ACC112 (cell line): ENCODE results near the gene GALNT13.

Source experiments
- H2AFZ ChIP-seq: fragments of 200-600 bp; sonication (generic); one replicate; pipeline ENCODE4 v1.6.0; 2017; ENCODE audit warnings: antibody characterized with exemption, low read length; ENCODE audit not compliant: unreplicated experiment
- H3K27ac ChIP-seq: fragments of 200-600 bp; sonication (generic); 2 replicates; pipeline ENCODE4 v1.5.1; 2014; ENCODE audit warnings: low read depth, mild to moderate bottlenecking, antibody characterized with exemption, low read length, moderate library complexity
- H3K27me3 ChIP-seq: fragments of 200-600 bp; sonication (generic); 2 replicates; pipeline ENCODE4 v1.6.1; 2014; ENCODE audit warnings: mild to moderate bottlenecking, antibody characterized with exemption, low read length, moderate library complexity, mixed read lengths; ENCODE audit not compliant: insufficient read depth
- H3K36me3 ChIP-seq: fragments of 200-600 bp; sonication (generic); 2 replicates; pipeline ENCODE4 v1.6.1; 2016; ENCODE audit warnings: mild to moderate bottlenecking, antibody characterized with exemption, low read length, moderate library complexity, mixed read lengths; ENCODE audit not compliant: insufficient read depth
- H3K4me1 ChIP-seq: fragments of 200-600 bp; sonication (generic); one replicate; pipeline ENCODE4 v1.6.1; 2016; ENCODE audit warnings: low read length, mixed read lengths; ENCODE audit not compliant: insufficient read depth, unreplicated experiment, control insufficient read depth
- H3K4me3 ChIP-seq: fragments of 200-600 bp; sonication (generic); 2 replicates; pipeline ENCODE4 v1.5.1; 2014; ENCODE audit warnings: mild to moderate bottlenecking, low read depth, low read length
- H3K79me2 ChIP-seq: fragments of 200-600 bp; sonication (generic); one replicate; pipeline ENCODE4 v1.6.0; 2016; ENCODE audit warnings: low read length; ENCODE audit not compliant: control insufficient read depth, unreplicated experiment, insufficient read depth

The GALNT13 gene

GRCh38 chr2:154244932-154245331 lies 373.2 kb downstream of the GALNT13 start:
- H3K36me3 ChIP-seq: no peaks in the 10 kb centered on the region
- H3K27ac ChIP-seq: no peak overlapping the region
- no peaks in the 10 kb centered on the region for H3K4me1 ChIP-seq
- no peaks in the 10 kb centered on the region for H3K79me2 ChIP-seq
- no peak overlapping the region for H2AFZ ChIP-seq
- H3K4me3 ChIP-seq: no peak overlapping the region
- no peaks in the 10 kb centered on the region for H3K27me3 ChIP-seq

GRCh38 chr2:154247503-154247902 lies 375.8 kb downstream of the GALNT13 start:
- Histone ChIP-seq H2AFZ (no peak overlapping the region), H3K27me3 (no peaks in the 10 kb centered on the region), H3K4me3 (no peak overlapping the region), H3K4me1 (no peaks in the 10 kb centered on the region), H3K36me3 (no peaks in the 10 kb centered on the region), H3K79me2 (no peaks in the 10 kb centered on the region), H3K27ac (no peak overlapping the region)

DNA sequence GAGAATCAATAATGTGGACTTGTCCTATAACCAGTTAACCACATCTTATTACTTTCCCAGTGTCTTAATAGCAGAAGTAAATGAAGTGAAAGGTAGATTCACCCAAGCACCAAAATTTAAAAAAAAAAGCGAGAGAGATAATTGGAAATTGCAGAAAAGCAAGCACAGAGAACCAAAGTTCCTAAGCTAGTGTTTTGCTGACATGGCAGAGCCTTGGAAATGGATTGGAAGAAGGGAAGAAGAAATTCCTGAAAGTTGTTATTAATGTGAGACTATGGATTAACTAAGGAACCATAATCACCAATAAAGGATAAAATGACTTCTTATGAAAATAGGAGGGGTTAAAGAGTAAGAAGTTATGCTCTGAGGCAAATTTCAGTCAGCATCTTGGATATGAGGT lies 384.4 kb downstream of the GALNT13 start:
- H2AFZ ChIP-seq: no peak overlapping the region
- no peaks in the 10 kb centered on the region for H3K36me3 ChIP-seq
- no peaks in the 10 kb centered on the region for H3K4me1 ChIP-seq
- no peak overlapping the region for H3K4me3 ChIP-seq
- no peak overlapping the region for H3K27ac ChIP-seq
- no peaks in the 10 kb centered on the region for H3K27me3 ChIP-seq
- H3K79me2 ChIP-seq: no peaks in the 10 kb centered on the region

GRCh38 chr2:154259030-154259429 lies 387.3 kb downstream of the GALNT13 start:
- Histone ChIP-seq H3K4me3 (no peak overlapping the region), H3K27me3 (no peaks in the 10 kb centered on the region), H3K79me2 (no peaks in the 10 kb centered on the region), H2AFZ (no peak overlapping the region), H3K4me1 (no peaks in the 10 kb centered on the region), H3K27ac (no peak overlapping the region), H3K36me3 (no peaks in the 10 kb centered on the region)

GRCh38 chr2:154261473-154262027 lies 389.8 kb downstream of the GALNT13 start:
- Histone ChIP-seq H3K4me3 (no peak overlapping the region), H3K79me2 (no peaks in the 10 kb centered on the region), H2AFZ (no peak overlapping the region)

GRCh38 chr2:154263206-154263605 lies 391.5 kb downstream of the GALNT13 start:
- no peak overlapping the region for H3K27ac ChIP-seq
- no peaks in the 10 kb centered on the region for H3K36me3 ChIP-seq
- no peaks in the 10 kb centered on the region for H3K79me2 ChIP-seq
- no peak overlapping the region for H3K4me3 ChIP-seq
- H2AFZ ChIP-seq: no peak overlapping the region
- no peaks in the 10 kb centered on the region for H3K4me1 ChIP-seq
- H3K27me3 ChIP-seq: no peaks in the 10 kb centered on the region

More at GRCh38 chr2:154261473-154262027, 389.8 kb downstream of the GALNT13 start:
- H3K36me3 ChIP-seq: no peaks in the 10 kb centered on the region
- H3K27me3 ChIP-seq: no peaks in the 10 kb centered on the region
- no peaks in the 10 kb centered on the region for H3K4me1 ChIP-seq
- H3K27ac ChIP-seq: no peak overlapping the region

GRCh38 chr2:154264024-154264423 lies 392.3 kb downstream of the GALNT13 start:
- Histone ChIP-seq H3K36me3 (no peaks in the 10 kb centered on the region), H2AFZ (no peak overlapping the region), H3K27me3 (no peaks in the 10 kb centered on the region), H3K79me2 (no peaks in the 10 kb centered on the region), H3K4me1 (no peaks in the 10 kb centered on the region), H3K27ac (no peak overlapping the region), H3K4me3 (no peak overlapping the region)

DNA sequence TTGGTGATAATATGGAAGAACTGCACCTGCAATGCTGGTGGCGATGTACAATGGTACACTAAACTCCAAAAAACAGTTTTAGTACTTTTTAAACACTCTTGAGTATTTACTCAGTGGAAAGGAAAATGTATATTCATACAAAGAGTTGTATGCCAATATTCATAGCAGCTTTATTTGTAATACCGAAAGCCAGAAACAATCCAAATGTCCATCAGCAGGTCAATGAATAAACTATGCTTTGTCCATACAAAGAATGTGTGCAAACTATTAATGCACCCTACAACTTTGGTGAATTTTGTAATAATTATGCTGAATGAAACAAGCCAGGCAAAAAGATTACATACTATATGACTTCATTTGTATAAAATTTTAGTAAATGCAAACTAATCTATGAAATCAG lies 396.3 kb downstream of the GALNT13 start:
- H2AFZ ChIP-seq: no peak overlapping the region
- no peaks in the 10 kb centered on the region for H3K4me1 ChIP-seq
- no peaks in the 10 kb centered on the region for H3K27me3 ChIP-seq
- H3K79me2 ChIP-seq: no peaks in the 10 kb centered on the region
- H3K36me3 ChIP-seq: no peaks in the 10 kb centered on the region
- no peak overlapping the region for H3K27ac ChIP-seq
- H3K4me3 ChIP-seq: no peak overlapping the region

DNA sequence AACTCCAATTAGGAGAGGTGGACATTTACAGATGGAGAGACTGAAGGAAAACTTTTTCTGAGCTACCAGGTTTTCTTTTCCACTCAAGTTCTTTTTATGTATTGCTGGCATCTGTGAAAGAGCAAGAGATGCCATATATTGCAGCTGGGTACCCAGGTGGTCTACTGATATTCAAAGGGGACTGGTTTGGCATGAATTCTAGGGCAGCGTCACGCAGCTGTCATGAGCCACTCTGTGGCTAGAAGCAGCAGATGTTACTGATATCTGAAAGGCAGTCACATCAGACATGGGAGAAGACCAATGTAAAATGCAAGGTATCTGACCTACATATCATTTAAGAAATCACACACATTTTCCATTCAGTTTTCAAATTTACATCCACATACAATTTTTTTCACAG lies 408.8 kb downstream of the GALNT13 start:
- no peaks in the 10 kb centered on the region for H3K4me1 ChIP-seq
- H3K4me3 ChIP-seq: no peak overlapping the region
- no peak overlapping the region for H2AFZ ChIP-seq
- no peak overlapping the region for H3K27ac ChIP-seq
- H3K79me2 ChIP-seq: no peaks in the 10 kb centered on the region
- H3K27me3 ChIP-seq: no peaks in the 10 kb centered on the region
- no peaks in the 10 kb centered on the region for H3K36me3 ChIP-seq

DNA sequence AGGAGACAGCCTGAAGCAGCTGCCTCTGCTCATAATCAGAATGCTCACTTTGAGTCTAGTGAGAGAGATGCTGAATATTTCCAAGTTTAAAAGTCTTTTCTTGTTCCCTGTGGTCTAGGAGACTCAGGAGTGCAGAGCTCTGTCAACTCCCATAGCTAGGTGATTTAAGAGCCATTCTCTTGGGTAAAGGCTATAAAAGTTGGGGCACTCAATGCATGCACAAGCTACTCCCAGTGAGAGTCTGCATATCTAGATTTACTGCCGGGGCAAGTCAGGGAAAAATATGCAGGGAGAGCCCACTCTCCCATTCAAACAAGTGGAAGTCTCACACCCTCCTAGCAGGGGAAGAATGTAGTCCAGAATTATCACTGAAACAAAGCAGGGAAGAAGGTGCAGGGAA lies 418.1 kb downstream of the GALNT13 start:
- no peak overlapping the region for H3K4me3 ChIP-seq
- H3K79me2 ChIP-seq: no peaks in the 10 kb centered on the region
- no peak overlapping the region for H2AFZ ChIP-seq
- H3K27ac ChIP-seq: no peak overlapping the region
- no peaks in the 10 kb centered on the region for H3K4me1 ChIP-seq
- no peaks in the 10 kb centered on the region for H3K27me3 ChIP-seq
- no peaks in the 10 kb centered on the region for H3K36me3 ChIP-seq

- no peak overlapping the region for H3K4me3 ChIP-seq
- H3K36me3 ChIP-seq: no peaks in the 10 kb centered on the region
- H3K79me2 ChIP-seq: no peaks in the 10 kb centered on the region
- no peaks in the 10 kb centered on the region for H3K4me1 ChIP-seq
- H2AFZ ChIP-seq: no peak overlapping the region
- no peak overlapping the region for H3K27ac ChIP-seq
- no peaks in the 10 kb centered on the region for H3K27me3 ChIP-seq
These were observed 419.8 kb downstream of the GALNT13 start for GRCh38 chr2:154291511-154291910.
